NCI-H345 treated with DMSO at 0.1 percent for 48 hours (cell line): ENCODE measurements around the gene PHF20.
"Not testable (repeated sequence)": the region's sequence is repeated elsewhere in the genome, so short reads cannot be mapped to it uniquely, and the experiment has no call there.

Source experiments
- DNase-seq: peaks from one replicate; lab custom pipeline; 2025; ENCODE audit not compliant: unreplicated experiment; lab: John Stamatoyannopoulos, UW

Gene PHF20

GRCh38 chr20:35739294-35740163, 32.3 kb upstream of the PHF20 start:
- DNase-seq, result no peak

- peak; percentile 100 for DNase-seq
Observed at GRCh38 chr20:35741892-35742740, 29.7 kb upstream of the PHF20 start, which contains the start of gene RBM39. TSS of gene RBM39 (minus strand) at chr20:35742260. CDS start at chr20:35740874, 1,386 bp downstream.

DNA sequence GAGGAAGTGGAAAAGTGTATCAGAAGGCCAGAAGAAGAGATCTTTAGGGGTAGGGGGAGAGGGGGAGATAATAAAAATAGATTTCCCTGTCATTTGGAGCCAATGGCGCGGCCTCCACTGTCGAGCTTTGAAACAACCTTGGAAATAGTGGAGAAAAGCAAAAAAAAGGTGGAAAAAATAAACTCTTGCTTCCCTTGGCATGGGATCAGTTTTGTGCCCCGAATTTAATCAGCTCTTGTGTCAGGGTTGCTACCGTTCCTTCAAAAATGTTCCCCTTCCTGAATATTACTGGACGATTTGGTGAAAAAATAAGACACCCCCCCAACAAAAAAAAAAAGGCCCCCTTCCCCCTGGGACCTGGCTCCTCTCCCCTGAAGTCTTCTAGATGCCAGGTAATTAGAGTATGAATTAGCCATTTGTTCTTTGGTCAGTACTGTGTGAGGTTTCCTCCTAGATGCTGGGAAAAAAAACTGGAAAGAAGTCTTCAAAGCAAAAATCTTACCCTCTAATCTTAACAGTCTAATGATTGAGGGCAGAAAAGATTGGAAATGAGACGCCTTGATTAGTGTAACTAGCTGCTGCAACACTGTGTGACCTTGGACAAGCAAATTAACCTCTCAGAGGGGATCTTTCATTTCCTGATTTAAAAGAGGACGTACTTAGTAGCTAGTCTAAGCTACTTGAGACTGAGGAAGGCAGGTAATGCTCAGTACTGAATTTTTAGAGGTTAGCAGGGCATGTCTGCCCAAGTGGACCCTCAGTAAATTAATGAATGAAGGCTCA, 28.9 kb upstream of the PHF20 start:
- DNase-seq, result no peak

DNA sequence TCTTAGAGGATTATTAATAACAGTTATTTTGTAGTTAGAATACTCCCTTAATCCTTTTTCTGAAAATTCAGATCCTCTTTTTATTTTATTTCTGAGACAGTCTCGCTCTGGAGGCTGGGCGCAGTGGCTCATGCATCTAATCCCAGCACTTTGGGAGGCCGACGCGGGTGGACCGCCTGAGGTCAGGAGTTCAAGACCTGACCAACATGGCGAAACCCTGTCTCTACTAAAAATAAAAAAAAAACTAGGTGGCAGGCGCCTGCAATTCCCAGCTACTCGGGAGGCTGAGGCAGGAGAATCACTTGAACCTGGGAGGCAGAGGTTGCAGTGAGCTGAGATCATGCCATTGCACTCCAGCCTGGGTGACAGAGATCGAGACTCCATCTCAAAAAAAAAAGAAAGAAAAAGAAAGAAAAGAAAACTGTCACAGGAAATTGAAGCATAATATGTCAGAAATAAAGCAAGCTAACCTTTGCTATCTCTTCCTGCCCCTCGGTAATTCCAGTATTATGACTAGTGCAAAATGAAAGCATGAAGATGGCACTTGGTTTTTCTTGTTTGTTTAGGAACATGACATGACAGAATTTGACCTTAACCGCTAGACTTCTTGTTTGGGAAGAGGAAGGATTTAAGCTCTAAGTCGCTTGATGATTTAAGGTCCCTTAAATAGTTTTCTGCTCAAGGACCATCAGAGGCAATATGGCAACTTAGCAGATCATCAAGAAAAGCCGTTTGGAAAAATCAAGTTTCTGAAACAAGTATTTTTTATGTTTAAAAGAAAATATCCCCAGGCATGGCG, 27.9 kb upstream of the PHF20 start:
- no peak for DNase-seq

DNA sequence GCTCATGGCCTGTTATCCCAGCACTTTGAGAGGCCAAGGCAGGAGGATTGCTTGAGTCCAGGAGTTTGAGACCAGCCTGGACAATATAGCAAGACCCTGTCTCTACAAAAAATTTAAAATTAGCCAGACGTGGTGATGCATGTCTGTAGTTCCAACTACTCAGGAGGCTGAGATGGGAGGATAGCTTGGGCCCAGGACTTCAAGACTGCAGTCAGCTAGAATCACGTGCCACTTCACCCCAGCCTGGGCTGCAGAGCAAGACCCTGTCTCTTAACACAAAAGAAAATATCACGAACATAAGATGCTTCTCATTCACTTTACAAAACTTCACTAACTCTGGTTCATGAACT, 27.3 kb upstream of the PHF20 start:
- not testable (repeated sequence) for DNase-seq

- no peak for DNase-seq
Observed at GRCh38 chr20:35750611-35751010, 21.2 kb upstream of the PHF20 start.

DNA sequence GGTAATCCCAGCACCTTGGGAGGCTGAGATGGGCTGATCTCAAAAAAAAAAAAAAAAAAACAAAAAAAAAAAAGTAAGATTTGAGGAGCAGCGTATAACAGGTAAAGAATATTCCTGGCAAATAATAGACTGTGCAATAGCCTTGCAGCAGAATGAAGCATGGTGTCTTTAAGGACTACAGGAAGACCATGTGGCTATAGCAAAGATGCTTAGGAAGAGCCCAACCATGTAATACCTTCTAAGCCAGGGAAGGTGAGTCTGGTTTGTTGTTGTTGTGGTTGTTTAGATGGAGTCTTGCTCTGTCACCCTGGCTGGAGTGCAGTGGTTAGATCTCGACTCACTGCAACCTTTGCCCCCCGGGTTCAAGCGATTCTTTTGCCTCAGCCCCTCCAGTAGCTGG, 15.4 kb upstream of the PHF20 start:
- no peak for DNase-seq

GRCh38 chr20:35757098-35757705, 14.6 kb upstream of the PHF20 start:
- DNase-seq, result no peak

DNA sequence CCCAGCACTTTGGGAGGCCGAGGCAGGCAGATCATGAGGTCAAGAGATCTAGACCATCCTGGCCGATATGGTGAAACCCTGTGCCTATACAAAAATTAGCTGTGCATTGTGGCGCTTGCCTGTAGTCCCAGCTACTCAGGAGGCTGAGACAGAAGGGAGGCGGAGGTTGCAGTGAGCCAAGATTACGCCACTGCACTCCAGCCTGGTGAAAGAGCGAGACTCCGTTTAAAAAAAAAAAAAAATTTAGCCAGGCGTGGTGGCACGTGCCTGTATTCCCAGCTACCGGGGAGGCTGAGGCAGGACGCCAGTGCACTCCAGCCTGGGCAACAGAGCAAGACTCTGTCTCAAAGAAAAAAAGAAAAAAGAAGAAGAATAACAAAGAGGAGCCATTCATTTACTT, 10.3 kb upstream of the PHF20 start:
- not testable (repeated sequence) for DNase-seq

DNA sequence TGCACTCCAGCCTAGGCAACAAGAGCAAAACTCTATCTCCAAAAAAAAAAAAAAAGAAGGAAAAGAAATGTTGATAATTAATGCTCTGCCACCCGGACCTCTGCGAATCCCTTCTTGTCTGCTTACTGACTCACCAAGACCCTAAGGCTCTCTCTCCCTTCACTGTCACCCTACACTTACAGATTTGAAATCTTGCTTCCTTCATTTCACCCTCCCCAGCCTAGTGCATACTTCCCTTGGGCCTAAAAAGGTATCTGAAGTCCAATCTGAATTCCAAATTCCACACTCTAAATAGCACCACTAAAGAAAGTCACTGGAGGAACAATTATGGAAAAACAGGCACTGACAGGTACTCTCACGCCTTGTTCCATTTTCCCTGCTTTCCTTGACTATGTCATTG, 9.4 kb upstream of the PHF20 start:
- DNase-seq, result no peak

DNA sequence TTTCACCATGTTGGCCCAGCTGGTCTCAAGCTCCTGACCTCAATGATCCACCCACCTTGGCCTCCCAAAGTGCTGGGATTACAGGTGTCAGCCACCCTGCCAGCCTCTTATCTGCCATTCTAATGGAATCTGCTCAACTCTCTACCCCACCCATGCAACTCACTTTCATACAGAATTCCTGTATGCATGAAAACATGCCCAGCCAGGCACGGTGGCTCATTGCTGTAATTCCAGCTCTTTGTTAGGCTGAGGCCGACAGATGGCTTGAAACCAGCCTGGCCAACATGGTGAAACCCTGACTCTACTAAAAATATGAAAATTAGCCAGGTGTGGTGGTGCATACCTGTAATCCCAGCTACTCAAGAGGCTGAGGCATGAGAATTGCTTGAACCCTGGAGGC, 6.9 kb upstream of the PHF20 start:
- DNase-seq, result not testable (repeated sequence)

GRCh38 chr20:35766843-35767242, 5.0 kb upstream of the PHF20 start:
- DNase-seq, result no peak

DNA sequence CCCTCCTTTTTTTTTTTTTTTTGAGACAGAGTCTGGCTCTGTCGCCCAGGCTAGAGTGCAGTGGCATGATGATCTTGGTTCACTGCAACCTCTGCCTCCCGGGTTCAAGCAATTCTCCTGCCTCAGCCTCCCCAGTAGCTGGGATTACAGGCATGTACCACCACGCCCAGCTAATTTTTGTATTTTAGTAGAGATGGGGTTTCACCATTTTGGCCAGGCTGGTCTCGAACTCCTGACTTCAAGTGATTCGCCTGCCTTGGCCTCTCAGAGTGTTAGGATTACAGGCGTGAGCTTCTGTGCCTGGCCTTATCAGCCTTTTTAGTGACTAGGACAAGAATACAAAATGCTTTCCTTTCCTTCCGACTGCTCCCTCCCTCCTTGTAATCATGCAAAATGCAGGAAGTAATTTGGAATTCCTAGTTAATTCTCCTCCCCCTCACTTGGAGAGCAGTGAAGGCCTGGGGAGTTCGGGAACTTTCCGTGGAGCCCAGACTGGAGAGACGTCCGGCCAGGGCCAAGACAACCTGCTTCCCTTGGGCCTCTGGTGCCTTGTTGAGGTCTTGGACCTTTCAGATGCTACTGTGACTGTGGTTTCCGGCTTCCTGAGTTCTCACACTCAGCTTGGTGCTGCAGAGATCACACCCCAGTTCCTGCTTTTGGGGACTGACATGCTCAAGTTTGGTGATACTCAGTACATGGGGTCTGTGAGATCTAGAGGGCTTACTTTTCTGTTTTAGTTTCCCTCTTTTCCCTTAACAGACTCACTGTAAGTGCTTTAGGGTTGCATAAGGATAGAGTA, 3.9 kb upstream of the PHF20 start:
- DNase-seq, result no peak

- DNase-seq, result no peak
Observed at GRCh38 chr20:35768731-35769664, 2.8 kb upstream of the PHF20 start.

DNA sequence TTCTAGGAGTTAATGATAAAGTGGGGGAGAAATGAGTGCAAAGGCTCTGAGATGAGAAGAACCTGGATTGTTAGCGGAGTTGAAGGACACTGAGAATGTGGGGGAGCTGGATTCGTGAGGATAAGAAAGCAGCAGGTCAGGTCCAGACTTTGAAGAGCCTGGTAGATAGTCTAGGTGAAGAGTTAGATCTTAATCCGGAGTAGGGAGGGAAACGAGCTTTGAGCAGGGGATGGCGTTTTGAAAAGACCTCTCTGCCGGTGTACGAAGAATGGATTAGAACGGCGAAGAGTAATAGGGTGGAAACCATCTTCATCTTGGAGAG, 487 bp upstream of the PHF20 start:
- no peak for DNase-seq

- DNase-seq, result no peak
Observed at GRCh38 chr20:35772563-35773058, 796 bp downstream of the PHF20 start.

GRCh38 chr20:35773154-35773751, 1.4 kb downstream of the PHF20 start:
- no peak for DNase-seq

DNA sequence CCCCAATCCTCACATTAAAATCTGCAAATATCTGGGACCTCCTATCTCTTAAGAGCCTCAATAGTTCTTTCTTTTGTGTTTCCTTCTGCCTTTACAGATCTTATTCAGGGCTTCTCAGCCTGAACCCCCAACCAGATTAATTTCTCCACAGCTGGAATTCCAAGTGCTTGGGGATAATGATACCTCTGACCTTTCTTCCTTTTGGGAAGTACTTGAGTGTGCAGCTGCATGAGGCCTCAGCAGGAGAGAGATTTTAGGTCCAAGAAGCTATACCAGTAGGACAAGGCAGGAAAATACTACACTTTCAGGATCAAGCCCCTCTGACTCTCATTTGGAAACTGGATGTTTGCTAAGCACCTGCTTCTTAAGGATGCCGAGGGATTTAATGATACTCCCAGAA, 2.6 kb downstream of the PHF20 start:
- DNase-seq, result no peak
